Measurements from ENCODE around the gene MDC1. TPM values are rescaled to one million over a fixed set of nuclear protein-coding genes. Genes with fewer than 3 reads are reported as not detected.
A peak's percentile ranks its signal among the peaks of the same experiment; 100 is the strongest.

Gene MDC1
- total RNA-seq, 1 experiment from 2014 or later: 95.9 TPM

DNA sequence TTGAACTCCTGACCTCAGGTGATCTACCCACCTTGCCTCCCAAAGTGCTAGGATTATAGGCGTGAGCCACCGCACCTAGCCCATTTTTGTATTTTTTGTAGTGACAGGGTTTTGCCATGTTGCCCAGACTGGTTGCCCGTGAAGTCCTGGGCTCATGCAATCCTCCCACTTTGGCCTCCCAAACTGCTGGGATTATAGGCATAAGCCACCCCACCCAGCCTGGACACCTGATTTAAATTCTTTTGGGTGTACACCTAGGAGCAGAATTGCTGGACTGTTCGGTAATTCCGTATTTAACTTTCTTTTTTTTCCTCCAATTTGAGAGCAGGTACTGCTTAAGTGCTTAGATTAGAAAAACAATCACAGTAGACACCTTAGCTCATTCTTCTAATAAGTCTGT, 20.6 kb downstream of the MDC1 start:
- CTCF ChIA-PET: interaction anchor here (1.2 to 5.6 kb wide), 3 partner anchors 18 to 34 kb away, joined by 3 to 30 read pairs (median 8); partner anchors contain the start of gene DHX16
- Mint-ChIP-seq H3K9me3 (no peaks in the 10 kb centered on the region), H3K4me3 (no peak overlapping the region), H3K4me1 (peaks cover 11% of the 10 kb centered on the region), H3K36me3 (peaks cover 14% of the 10 kb centered on the region), H3K27ac (no peak overlapping the region), H3K27me3 (ENCODE audit: low read depth) (no peaks in the 10 kb centered on the region)
- no peak for DNase-seq (ENCODE audit: low spot score)
- POLR2A ChIA-PET: no interaction called here
- no peak for TF ChIP-seq FOXK1 (CRISPR knock-in tag; IDR thresholded peaks at IDR 0.05)
- no peak for TF ChIP-seq JUN (CRISPR knock-in tag; IDR thresholded peaks at IDR 0.05)
- TF ChIP-seq, protein P1, sequence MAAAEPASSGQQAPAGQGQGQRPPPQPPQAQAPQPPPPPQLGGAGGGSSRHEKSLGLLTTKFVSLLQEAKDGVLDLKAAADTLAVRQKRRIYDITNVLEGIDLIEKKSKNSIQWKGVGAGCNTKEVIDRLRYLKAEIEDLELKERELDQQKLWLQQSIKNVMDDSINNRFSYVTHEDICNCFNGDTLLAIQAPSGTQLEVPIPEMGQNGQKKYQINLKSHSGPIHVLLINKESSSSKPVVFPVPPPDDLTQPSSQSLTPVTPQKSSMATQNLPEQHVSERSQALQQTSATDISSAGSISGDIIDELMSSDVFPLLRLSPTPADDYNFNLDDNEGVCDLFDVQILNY (CRISPR knock-in tag; IDR thresholded peaks at IDR 0.05): no peak
- TF ChIP-seq, protein P2, sequence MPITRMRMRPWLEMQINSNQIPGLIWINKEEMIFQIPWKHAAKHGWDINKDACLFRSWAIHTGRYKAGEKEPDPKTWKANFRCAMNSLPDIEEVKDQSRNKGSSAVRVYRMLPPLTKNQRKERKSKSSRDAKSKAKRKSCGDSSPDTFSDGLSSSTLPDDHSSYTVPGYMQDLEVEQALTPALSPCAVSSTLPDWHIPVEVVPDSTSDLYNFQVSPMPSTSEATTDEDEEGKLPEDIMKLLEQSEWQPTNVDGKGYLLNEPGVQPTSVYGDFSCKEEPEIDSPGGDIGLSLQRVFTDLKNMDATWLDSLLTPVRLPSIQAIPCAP (CRISPR knock-in tag; IDR thresholded peaks at IDR 0.05): no peak
- no peak for TF ChIP-seq NR1H2 (CRISPR knock-in tag; IDR thresholded peaks at IDR 0.05)
- TF ChIP-seq PRRX2 (CRISPR knock-in tag; IDR thresholded peaks at IDR 0.05): no peak
- no peak for ATAC-seq

DNA sequence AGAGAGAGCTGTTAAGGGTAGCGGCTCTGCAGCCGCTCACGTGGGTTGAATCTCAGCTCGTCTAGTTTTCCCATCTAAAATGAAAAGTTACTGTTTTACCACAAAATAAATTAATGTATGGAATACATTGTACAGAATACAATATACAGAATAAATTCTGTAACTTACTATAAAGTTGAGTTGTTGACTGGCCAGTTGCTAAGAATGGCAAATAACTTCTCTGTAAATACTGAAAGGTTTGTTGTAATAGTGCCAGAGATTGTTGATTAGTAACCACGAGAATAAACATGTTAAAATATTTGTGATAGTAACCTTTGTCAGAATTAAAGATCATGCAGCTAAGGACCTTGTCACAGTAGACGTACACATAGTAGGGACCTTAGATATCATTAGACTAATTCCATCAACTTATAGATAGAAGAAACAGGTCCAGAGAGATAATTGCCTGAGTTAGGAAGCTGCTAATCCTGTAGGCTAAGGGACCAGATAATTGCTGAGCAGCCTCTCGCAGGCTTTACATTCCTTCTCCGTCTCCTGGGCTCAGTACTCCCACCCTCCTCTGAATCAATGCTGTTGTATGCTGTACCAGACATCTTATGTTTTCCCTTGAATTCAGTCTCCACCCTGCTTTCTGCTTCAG, 25.8 kb downstream of the MDC1 start:
- H3K4me3 Mint-ChIP-seq: peak overlapping the region; percentile 74
- CTCF ChIA-PET: interaction anchor here (0.6 to 4.0 kb wide), 7 partner anchors 13 to 323 kb away, joined by 3 to 49 read pairs (median 8); partner anchors contain the start of genes DHX16 and MDC1
- peak overlapping the region; percentile 83 for H3K27ac Mint-ChIP-seq

DNA sequence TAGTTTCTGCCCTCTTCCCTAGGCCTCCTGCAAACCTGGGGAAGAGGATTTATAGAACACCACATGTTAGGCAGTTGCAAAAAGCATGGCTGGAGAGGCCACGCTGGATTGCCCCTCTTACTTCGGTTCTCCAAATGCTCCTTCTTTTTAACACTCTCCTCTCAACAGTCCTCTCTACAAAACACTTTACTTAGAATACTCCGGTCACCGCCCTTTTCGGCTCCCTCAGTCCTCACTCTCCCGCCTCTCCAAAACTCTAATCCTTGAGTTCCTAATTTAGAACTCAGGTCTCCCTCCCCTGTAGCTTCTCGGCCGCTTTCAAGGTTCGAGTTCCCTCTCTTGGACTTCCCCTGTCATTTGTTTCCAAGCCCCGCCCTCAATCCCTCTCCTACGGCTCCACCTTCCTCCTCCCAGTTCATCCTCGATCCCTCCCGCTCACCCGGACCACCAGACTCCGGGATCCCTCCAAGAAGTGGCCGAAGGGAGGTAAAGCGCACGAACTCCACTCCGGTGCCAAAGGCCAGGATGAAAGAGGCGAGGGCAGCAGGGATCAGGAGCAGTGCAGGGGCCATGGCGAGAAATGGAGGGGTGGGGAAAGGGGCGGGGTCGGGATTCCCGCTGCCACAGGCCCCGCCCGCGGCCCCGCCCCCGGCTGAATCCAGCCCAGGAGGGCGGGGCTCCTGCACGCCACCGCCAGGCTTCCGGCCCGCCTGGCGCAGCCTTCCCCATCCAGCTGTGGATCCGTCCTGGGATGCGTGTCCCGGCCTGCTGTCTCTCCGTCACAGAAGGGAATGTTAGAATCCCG, 26.5 kb downstream of the MDC1 start, which contains the start of gene NRM:
TSS of gene NRM (minus strand) at position 582 of the 805 bp plus-strand sequence. CDS start at position 572, 10 bp downstream.
- TF ChIP-seq ETV6 (CRISPR knock-in tag; IDR thresholded peaks at IDR 0.05): peak; percentile 43; the same call in 1 of the 2 replicates
- TF ChIP-seq, protein P3, sequence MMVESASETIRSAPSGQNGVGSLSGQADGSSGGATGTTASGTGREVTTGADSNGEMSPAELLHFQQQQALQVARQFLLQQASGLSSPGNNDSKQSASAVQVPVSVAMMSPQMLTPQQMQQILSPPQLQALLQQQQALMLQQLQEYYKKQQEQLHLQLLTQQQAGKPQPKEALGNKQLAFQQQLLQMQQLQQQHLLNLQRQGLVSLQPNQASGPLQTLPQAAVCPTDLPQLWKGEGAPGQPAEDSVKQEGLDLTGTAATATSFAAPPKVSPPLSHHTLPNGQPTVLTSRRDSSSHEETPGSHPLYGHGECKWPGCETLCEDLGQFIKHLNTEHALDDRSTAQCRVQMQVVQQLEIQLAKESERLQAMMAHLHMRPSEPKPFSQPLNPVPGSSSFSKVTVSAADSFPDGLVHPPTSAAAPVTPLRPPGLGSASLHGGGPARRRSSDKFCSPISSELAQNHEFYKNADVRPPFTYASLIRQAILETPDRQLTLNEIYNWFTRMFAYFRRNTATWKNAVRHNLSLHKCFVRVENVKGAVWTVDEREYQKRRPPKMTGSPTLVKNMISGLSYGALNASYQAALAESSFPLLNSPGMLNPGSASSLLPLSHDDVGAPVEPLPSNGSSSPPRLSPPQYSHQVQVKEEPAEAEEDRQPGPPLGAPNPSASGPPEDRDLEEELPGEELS (CRISPR knock-in tag; IDR thresholded peaks at IDR 0.05): peak; percentile 37; the same call in 1 of the 2 replicates
- TF ChIP-seq MYBL2 (CRISPR knock-in tag; IDR thresholded peaks at IDR 0.05): no peak
- TF ChIP-seq SP1 (CRISPR knock-in tag; conservative IDR thresholded peaks at IDR 0.05): peak; percentile 81
- TF ChIP-seq, protein P1 (CRISPR knock-in tag; IDR thresholded peaks at IDR 0.05): peak; percentile 48; the same call in 1 of the 2 replicates
- peak within 1 kb of the TSS; percentile 93 for H3K4me3 Mint-ChIP-seq
- peaks cover 44% of the 10 kb centered on the region for H3K4me1 Mint-ChIP-seq
- peak; percentile 80 for DNase-seq (ENCODE audit: low spot score)
- peak within 1 kb of the TSS; percentile 92 for H3K27ac Mint-ChIP-seq
- ChIA-PET POLR2A (interaction anchor here (0.6 to 1.4 kb wide), 4 partner anchors 11 to 76 kb away, joined by 3 to 5 read pairs (median 3); partner anchors contain the start of gene MDC1), CTCF (interaction anchor here (0.7 to 4.0 kb wide), 8 partner anchors 12 to 291 kb away, joined by 3 to 49 read pairs (median 6); partner anchors contain the start of genes DHX16 and MDC1)
- H3K36me3 Mint-ChIP-seq: peaks cover 3% of the 10 kb centered on the region; the same call in 1 of the 2 replicates
- ATAC-seq: peak; percentile 63
- no peaks in the 10 kb centered on the region for H3K9me3 Mint-ChIP-seq
- no peaks in the 10 kb centered on the region for H3K27me3 Mint-ChIP-seq (ENCODE audit: low read depth)

More for the DNA sequence above, 25.8 kb downstream of the MDC1 start:
- DNase-seq (ENCODE audit: low spot score) (no peak), ATAC-seq (no peak)
- Mint-ChIP-seq H3K27me3 (ENCODE audit: low read depth) (no peaks in the 10 kb centered on the region), H3K9me3 (no peaks in the 10 kb centered on the region), H3K36me3 (peaks cover 3% of the 10 kb centered on the region; the same call in 1 of the 2 replicates), H3K4me1 (peaks cover 37% of the 10 kb centered on the region)
- POLR2A ChIA-PET: interaction anchor here (1.4 kb wide), 2 partner anchors 11 to 26 kb away, joined by 3 to 5 read pairs; partner anchors contain the start of gene MDC1
- TF ChIP-seq HMGA2 (CRISPR knock-in tag; IDR thresholded peaks at IDR 0.05) (no peak), ATF1 (CRISPR knock-in tag; IDR thresholded peaks at IDR 0.05) (no peak)
